Measurements from ENCODE around the gene SORCS2. TPM values are rescaled to one million over a fixed set of nuclear protein-coding genes. Genes with fewer than 3 reads are reported as not detected.

The SORCS2 gene
- total and polyA plus RNA-seq, 3 donors from 2014 or later, result 2.7 to 4.6 (median 2.9) TPM

GRCh38 chr4:7783541-7783940, 591.2 kb downstream of the SORCS2 start:
- Histone ChIP-seq H3K27me3 (no peaks in the 10 kb centered on the region), H3K9me3 (no peaks in the 10 kb centered on the region), H3K4me3 (no peak overlapping the region), H3K27ac (no peak overlapping the region), H3K36me3 (ENCODE audit: low read depth, missing control alignments) (no peaks in the 10 kb centered on the region), H3K4me1 (peaks cover 18% of the 10 kb centered on the region)
- WGBS, 2 donors, result 90 to 94% methylated on average over 8 of the region's 8 CpGs
- no peak for TF ChIP-seq POLR2A (IDR thresholded peaks at IDR 0.05)
- TF ChIP-seq CTCF (IDR thresholded peaks at IDR 0.05), result no peak
- no peak for DNase-seq
- intact Hi-C loops (cut with DNase I; ENCODE audit: low total_unique reads), result no loop called here

GRCh38 chr4:7784131-7784870, 592.0 kb downstream of the SORCS2 start:
- no peaks in the 10 kb centered on the region for H3K36me3 ChIP-seq (ENCODE audit: low read depth, missing control alignments)
- DNase-seq, result no peak
- TF ChIP-seq POLR2A (IDR thresholded peaks at IDR 0.05), result no peak
- TF ChIP-seq CTCF (IDR thresholded peaks at IDR 0.05), result no peak
- peaks cover 18% of the 10 kb centered on the region for H3K4me1 ChIP-seq
- intact Hi-C loops (cut with DNase I; ENCODE audit: low total_unique reads), result no loop called here
- no peaks in the 10 kb centered on the region for H3K9me3 ChIP-seq
- no peak overlapping the region for H3K27ac ChIP-seq
- H3K4me3 ChIP-seq, result no peak overlapping the region
- WGBS, 2 donors, result 88 to 94% methylated on average over 14 of the region's 14 CpGs
- no peaks in the 10 kb centered on the region for H3K27me3 ChIP-seq

- TF ChIP-seq POLR2A (IDR thresholded peaks at IDR 0.05) (no peak), CTCF (IDR thresholded peaks at IDR 0.05) (no peak)
- Histone ChIP-seq H3K36me3 (ENCODE audit: low read depth, missing control alignments) (no peaks in the 10 kb centered on the region), H3K27me3 (no peaks in the 10 kb centered on the region), H3K27ac (no peak overlapping the region), H3K9me3 (no peaks in the 10 kb centered on the region), H3K4me3 (no peak overlapping the region), H3K4me1 (peaks cover 14% of the 10 kb centered on the region)
- intact Hi-C loops (cut with DNase I; ENCODE audit: low total_unique reads), result no loop called here
- no peak for DNase-seq
- 83 to 91% methylated on average over 8 to 11 of the region's 11 CpGs for WGBS, 2 donors
Observed at GRCh38 chr4:7785017-7785416, 592.7 kb downstream of the SORCS2 start.

- Histone ChIP-seq H3K4me3 (no peak overlapping the region), H3K27me3 (no peaks in the 10 kb centered on the region), H3K36me3 (ENCODE audit: low read depth, missing control alignments) (no peaks in the 10 kb centered on the region), H3K4me1 (peaks cover 20% of the 10 kb centered on the region), H3K9me3 (no peaks in the 10 kb centered on the region), H3K27ac (no peak overlapping the region)
- no peak for TF ChIP-seq POLR2A (IDR thresholded peaks at IDR 0.05)
- TF ChIP-seq CTCF (IDR thresholded peaks at IDR 0.05), result no peak
- no peak for DNase-seq
- intact Hi-C loops (cut with DNase I; ENCODE audit: low total_unique reads), result no loop called here
- 91 to 97% methylated on average over 10 of the region's 10 CpGs for WGBS, 2 donors
Observed at GRCh38 chr4:7786040-7786439, 593.7 kb downstream of the SORCS2 start.

- Histone ChIP-seq H3K4me3 (no peak overlapping the region), H3K27ac (no peak overlapping the region), H3K9me3 (no peaks in the 10 kb centered on the region), H3K36me3 (ENCODE audit: low read depth, missing control alignments) (no peaks in the 10 kb centered on the region), H3K27me3 (no peaks in the 10 kb centered on the region), H3K4me1 (peaks cover 20% of the 10 kb centered on the region)
- 86 to 93% methylated on average over 10 of the region's 10 CpGs for WGBS, 2 donors
- TF ChIP-seq CTCF (IDR thresholded peaks at IDR 0.05) (no peak), POLR2A (IDR thresholded peaks at IDR 0.05) (no peak)
- no peak for DNase-seq
- intact Hi-C loops (cut with DNase I; ENCODE audit: low total_unique reads), result no loop called here
Observed at GRCh38 chr4:7786517-7786916, 594.2 kb downstream of the SORCS2 start.
